GM23248 (cell line): Measurements from ENCODE around the gene ASXL3. TPM values are rescaled to one million over a fixed set of nuclear protein-coding genes. Genes with fewer than 3 reads are reported as not detected.

Source experiments
- DNase-seq: peaks from one replicate; pipeline ENCODE4 v3.0.0-alpha.2; 2015
- H2AFZ ChIP-seq: fragments of 200-600 bp; sonication (generic); 2 replicates; pipeline ENCODE4 v1.6.1; 2016; ENCODE audit warnings: antibody characterized with exemption
- H3F3A ChIP-seq: fragments of 200-600 bp; sonication (generic); 2 replicates; pipeline ENCODE4 v1.6.1; 2016; ENCODE audit warnings: mild to moderate bottlenecking, antibody characterized with exemption, mixed run types; ENCODE audit not compliant: insufficient read depth
- H3K27ac ChIP-seq: fragments of 200-600 bp; sonication (generic); 2 replicates; pipeline ENCODE4 v1.5.1; 2016; ENCODE audit warnings: mild to moderate bottlenecking
- H3K27me3 ChIP-seq: fragments of 200-600 bp; sonication (generic); replicated peaks from 2 replicates; pipeline ENCODE4 v1.6.1; 2016; ENCODE audit warnings: mild to moderate bottlenecking; ENCODE audit not compliant: insufficient read depth
- H3K36me3 ChIP-seq: fragments of 200-600 bp; sonication (generic); 2 replicates; pipeline ENCODE4 v1.6.1; 2016; ENCODE audit warnings: low read depth, mild to moderate bottlenecking
- H3K4me1 ChIP-seq: fragments of 200-600 bp; sonication (generic); 2 replicates; pipeline ENCODE4 v1.6.1; 2016; ENCODE audit warnings: mild to moderate bottlenecking; ENCODE audit not compliant: insufficient read depth
- H3K4me2 ChIP-seq: fragments of 200-600 bp; sonication (generic); one replicate; pipeline ENCODE4 v1.6.1; 2016; ENCODE audit warnings: mild to moderate bottlenecking; ENCODE audit not compliant: unreplicated experiment
- H3K4me3 ChIP-seq: fragments of 200-600 bp; sonication (generic); 2 replicates; pipeline ENCODE4 v1.5.1; 2016; ENCODE audit warnings: mild to moderate bottlenecking
- H3K79me2 ChIP-seq: fragments of 200-600 bp; sonication (generic); 2 replicates; pipeline ENCODE4 v1.6.1; 2016; ENCODE audit warnings: mild to moderate bottlenecking; ENCODE audit not compliant: insufficient read depth
- H3K9ac ChIP-seq: fragments of 200-600 bp; sonication (generic); 2 replicates; pipeline ENCODE4 v1.6.1; 2016; ENCODE audit warnings: mild to moderate bottlenecking
- H3K9me2 ChIP-seq: fragments of 200-600 bp; sonication (generic); 2 replicates; pipeline ENCODE4 v1.6.1; 2016; ENCODE audit warnings: mixed run types, mild to moderate bottlenecking, moderate library complexity; ENCODE audit not compliant: insufficient read depth
- H3K9me3 ChIP-seq: fragments of 200-600 bp; sonication (generic); one replicate; pipeline ENCODE4 v1.6.1; 2017; ENCODE audit warnings: low read depth
- H4K20me1 ChIP-seq: fragments of 200-600 bp; sonication (generic); 2 replicates; pipeline ENCODE4 v1.6.0; 2016; ENCODE audit not compliant: insufficient read depth
- EZH2 ChIP-seq: fragments of 200-600 bp; sonication (generic); IDR thresholded peaks from 2 replicates; pipeline ENCODE4 v1.6.1; 2018; ENCODE audit warnings: antibody characterized with exemption, mild to moderate bottlenecking; ENCODE audit not compliant: insufficient read depth, poor library complexity, severe bottlenecking
- EZH2phosphoT487 ChIP-seq: fragments of 200-600 bp; sonication (generic); IDR thresholded peaks from 2 replicates; pipeline ENCODE4 v1.6.1; 2018; ENCODE audit warnings: antibody characterized with exemption, moderate library complexity, mild to moderate bottlenecking, low read depth; ENCODE audit not compliant: insufficient read depth
- WGBS, 2 experiments: methylation state at CpG; one replicate each; pipeline ENCODE4 v1.1.6; 2015 to 2017; ENCODE audit warnings: low lambda C conversion rate in 2 of 2, low coverage in 1 of 2; ENCODE audit errors: missing lambda C conversion rate in 2 of 2; 5-methylcytosine and 5-hydroxymethylcytosine counted together
- in situ Hi-C: fragments of 300-500 bp; cut with MboI; formaldehyde crosslinking; loops from 2 replicates; pipeline ENCODE4 v1.15.0; 2020
- polyA plus RNA-seq: library from polyadenylated mRNA; unstranded; fragments of >200 nt; fragmentation: Nextera tagmentation; extraction: Ambion mirVana; gene quantifications from 2 replicates; pipeline ENCODE4 v1.2.1, GENCODE V29; 2016
- total RNA-seq: library from RNA; depleted of rRNA; stranded (reverse); fragments of >200 nt; shearing (Covaris generic); gene quantifications from 2 replicates; pipeline ENCODE4 v1.2.3, GENCODE V29; 2014

ASXL3 gene
- total and polyA plus RNA-seq, 2 experiments from 2014 or later, result not detected

DNA sequence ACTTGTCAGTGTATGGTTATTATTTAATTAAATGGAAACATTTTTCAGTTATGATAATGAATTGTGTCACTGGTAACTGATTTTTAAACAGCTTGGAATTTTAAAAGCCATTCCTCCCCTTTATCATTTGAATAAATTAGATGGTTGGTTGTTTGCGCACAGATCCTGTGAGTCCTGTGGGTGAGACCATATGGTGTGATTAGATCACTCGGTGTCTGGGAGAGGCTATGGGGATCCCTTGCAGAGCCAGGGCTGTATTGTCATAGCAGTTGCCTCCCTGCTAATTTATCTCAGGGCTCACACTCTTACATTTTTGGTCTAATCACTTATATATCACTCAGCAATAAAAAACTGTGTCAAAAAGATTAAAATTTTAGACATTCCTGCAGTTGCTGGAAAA is 133.5 kb downstream of the ASXL3 start:
- H4K20me1 ChIP-seq, result no peaks in the 10 kb centered on the region
- no peaks in the 10 kb centered on the region for H3K79me2 ChIP-seq
- no peak overlapping the region for H3K4me2 ChIP-seq
- 49 to 50% methylated on average over 2 of the region's 2 CpGs for WGBS, 2 experiments
- no peaks in the 10 kb centered on the region for H3K9me2 ChIP-seq
- H3K36me3 ChIP-seq, result no peaks in the 10 kb centered on the region
- in situ Hi-C loops, result no loop called here
- no peaks in the 10 kb centered on the region for H3K27me3 ChIP-seq
- no peaks in the 10 kb centered on the region for H3F3A ChIP-seq
- no peak for TF ChIP-seq EZH2phosphoT487
- TF ChIP-seq EZH2, result no peak
- H3K27ac ChIP-seq, result no peak overlapping the region
- no peaks in the 10 kb centered on the region for H3K4me1 ChIP-seq
- H3K4me3 ChIP-seq, result no peak overlapping the region
- no peaks in the 10 kb centered on the region for H3K9me3 ChIP-seq
- no peak overlapping the region for H3K9ac ChIP-seq
- DNase-seq, result no peak
- no peak overlapping the region for H2AFZ ChIP-seq

DNA sequence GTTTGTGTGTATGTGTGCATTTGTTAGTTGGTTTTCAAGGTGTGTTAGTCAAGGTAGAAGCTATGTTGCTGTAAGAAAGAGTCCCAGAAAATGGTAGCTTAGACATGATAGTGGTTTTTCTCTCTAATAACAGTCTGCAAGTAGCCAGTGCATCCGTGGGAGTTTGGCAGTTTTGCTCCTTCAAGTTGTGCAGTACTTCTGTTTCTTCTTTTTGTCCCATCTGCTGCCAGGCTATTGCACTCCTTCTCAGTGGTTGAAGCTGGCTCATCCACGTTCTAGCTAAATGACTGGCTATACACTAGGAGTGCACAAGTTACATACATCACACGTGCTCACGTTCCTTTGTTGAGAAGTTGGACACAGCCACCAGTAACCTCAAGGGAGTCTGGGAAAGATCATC is 134.7 kb downstream of the ASXL3 start:
- Histone ChIP-seq H3K27me3 (no peaks in the 10 kb centered on the region), H3K79me2 (no peaks in the 10 kb centered on the region), H2AFZ (no peak overlapping the region), H3K9me2 (no peaks in the 10 kb centered on the region), H3K36me3 (no peaks in the 10 kb centered on the region), H3K27ac (no peak overlapping the region), H3F3A (no peaks in the 10 kb centered on the region), H3K4me2 (no peak overlapping the region), H3K9ac (no peak overlapping the region), H4K20me1 (no peaks in the 10 kb centered on the region), H3K4me1 (no peaks in the 10 kb centered on the region), H3K9me3 (no peaks in the 10 kb centered on the region), H3K4me3 (no peak overlapping the region)
- no peak for TF ChIP-seq EZH2phosphoT487
- TF ChIP-seq EZH2, result no peak
- 25 to 37% methylated on average over 4 of the region's 4 CpGs for WGBS, 2 experiments
- in situ Hi-C loops, result no loop called here
- no peak for DNase-seq

DNA sequence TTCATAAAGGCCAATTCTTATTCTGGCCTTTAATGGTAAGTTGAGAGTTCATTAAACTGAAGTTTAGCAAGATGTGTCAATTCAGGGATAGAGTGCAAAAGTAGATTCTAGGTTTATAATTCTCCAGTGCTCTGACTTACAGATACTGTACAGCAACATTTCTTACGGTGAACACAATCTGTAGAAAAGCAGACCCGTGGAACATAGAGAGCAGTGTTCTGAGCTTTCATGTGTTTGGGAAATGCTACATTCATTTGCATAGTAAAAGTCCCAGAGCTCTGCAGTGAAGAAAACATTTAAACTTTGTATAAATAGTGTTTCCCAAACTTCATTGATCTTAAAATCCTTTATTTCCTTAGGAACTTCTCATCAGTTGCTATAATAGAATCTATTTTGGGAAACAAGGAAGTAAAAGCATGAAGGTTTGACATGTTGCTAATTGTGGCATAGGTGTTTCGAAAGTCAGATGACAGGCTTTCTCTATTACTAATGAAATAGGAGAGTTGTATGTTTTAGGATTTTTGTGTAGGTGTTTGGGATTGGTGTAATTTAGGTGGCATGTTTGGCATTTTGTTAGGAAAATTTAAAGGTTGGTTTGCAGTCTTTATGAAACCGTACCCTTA is 138.2 kb downstream of the ASXL3 start:
- in situ Hi-C loops, result no loop called here
- Histone ChIP-seq H3K9me3 (no peaks in the 10 kb centered on the region), H3K27me3 (no peaks in the 10 kb centered on the region), H3K9me2 (no peaks in the 10 kb centered on the region), H3K9ac (no peak overlapping the region), H3K36me3 (no peaks in the 10 kb centered on the region), H3K4me3 (no peak overlapping the region), H3K79me2 (no peaks in the 10 kb centered on the region), H3K4me2 (no peak overlapping the region), H3K4me1 (no peaks in the 10 kb centered on the region), H3F3A (no peaks in the 10 kb centered on the region), H4K20me1 (no peaks in the 10 kb centered on the region), H3K27ac (no peak overlapping the region), H2AFZ (no peak overlapping the region)
- WGBS, 2 experiments, result 37 to 39% methylated on average over 4 of the region's 4 CpGs
- TF ChIP-seq EZH2, result no peak
- no peak for TF ChIP-seq EZH2phosphoT487
- no peak for DNase-seq

DNA sequence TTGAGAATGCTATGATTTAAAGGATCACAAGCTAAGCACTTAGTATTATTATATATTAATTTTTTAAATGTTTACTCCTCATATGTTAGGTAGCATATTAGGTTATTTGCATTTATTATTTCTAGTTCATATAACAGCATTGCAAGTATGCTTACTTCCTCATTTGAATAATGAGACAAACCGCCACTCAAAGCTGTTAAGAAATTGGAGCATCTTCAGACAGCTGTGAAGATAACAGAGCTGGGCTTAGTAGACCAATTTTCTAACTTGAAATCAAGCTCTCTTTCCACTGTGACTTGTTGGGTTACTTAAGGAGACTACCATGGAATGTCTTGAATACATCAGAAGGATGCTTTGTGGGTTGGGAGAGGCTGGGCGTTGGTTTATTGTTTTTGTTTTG is 139.3 kb downstream of the ASXL3 start:
- DNase-seq, result no peak
- in situ Hi-C loops, result no loop called here
- Histone ChIP-seq H3K79me2 (no peaks in the 10 kb centered on the region), H3F3A (no peaks in the 10 kb centered on the region), H3K9me2 (no peaks in the 10 kb centered on the region), H3K9ac (no peak overlapping the region), H3K27me3 (no peaks in the 10 kb centered on the region), H3K4me2 (no peak overlapping the region), H4K20me1 (no peaks in the 10 kb centered on the region), H3K27ac (no peak overlapping the region), H3K36me3 (no peaks in the 10 kb centered on the region), H2AFZ (no peak overlapping the region), H3K4me3 (no peak overlapping the region), H3K4me1 (no peaks in the 10 kb centered on the region), H3K9me3 (no peaks in the 10 kb centered on the region)
- 25 to 42% methylated on average over 2 of the region's 2 CpGs for WGBS, 2 experiments
- no peak for TF ChIP-seq EZH2
- TF ChIP-seq EZH2phosphoT487, result no peak

DNA sequence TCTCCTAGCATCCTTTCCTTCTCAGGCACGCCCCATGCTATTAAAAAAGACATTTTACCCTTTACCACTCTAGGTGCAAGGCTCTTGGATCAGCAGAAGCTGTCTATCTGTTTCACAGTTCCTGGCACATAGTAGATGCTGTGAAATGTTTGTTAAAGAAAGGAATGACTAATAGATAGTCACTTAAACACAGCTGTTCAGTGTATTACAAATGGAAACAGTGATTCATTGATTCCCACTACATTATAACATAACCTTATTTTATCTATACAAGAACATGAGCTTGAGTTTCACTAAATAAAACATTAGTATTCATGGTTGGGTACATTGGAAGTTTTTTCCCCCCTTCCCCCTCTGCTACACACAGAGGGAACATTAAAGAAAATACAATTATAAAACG is 142.1 kb downstream of the ASXL3 start:
- Histone ChIP-seq H4K20me1 (no peaks in the 10 kb centered on the region), H3K27ac (no peak overlapping the region), H3K9me3 (no peaks in the 10 kb centered on the region), H3F3A (no peaks in the 10 kb centered on the region), H3K4me2 (no peak overlapping the region), H3K9me2 (no peaks in the 10 kb centered on the region), H3K9ac (no peak overlapping the region), H3K4me3 (no peak overlapping the region), H3K27me3 (no peaks in the 10 kb centered on the region), H3K36me3 (no peaks in the 10 kb centered on the region), H3K4me1 (no peaks in the 10 kb centered on the region), H2AFZ (no peak overlapping the region), H3K79me2 (no peaks in the 10 kb centered on the region)
- TF ChIP-seq EZH2 (no peak), EZH2phosphoT487 (no peak)
- DNase-seq, result peak; percentile 66
- in situ Hi-C loops, result no loop called here
- WGBS, 2 experiments, result 19 to 26% methylated on average over 2 of the region's 2 CpGs
